SK-N-SH treated with all-trans-retinoic acid at 6 μM for 48 hours (cell line): ENCODE data around the gene ESCO1.

Experiments used
- ARNTL ChIP-seq: fragments of 450-650 bp; formaldehyde crosslinking; IDR thresholded peaks from 2 replicates; pipeline ENCODE4 v1.5.0; 2020; ENCODE audit warnings: low read depth, mild to moderate bottlenecking, moderate library complexity, borderline replicate concordance
- CSDC2 ChIP-seq: fragments of 250-450 bp; sonication (Bioruptor Pico); IDR thresholded peaks from 2 replicates; pipeline ENCODE4 v1.5.0; 2020; ENCODE audit warnings: mild to moderate bottlenecking, moderate library complexity
- GLIS3 ChIP-seq: fragments of 250-450 bp; sonication (Bioruptor Pico); IDR thresholded peaks from 2 replicates; pipeline ENCODE4 v1.5.0; 2020; ENCODE audit warnings: mild to moderate bottlenecking, moderate library complexity
- ISL1 ChIP-seq: fragments of 250-450 bp; sonication (Bioruptor Pico); IDR thresholded peaks from 2 replicates; pipeline ENCODE4 v2.1.2; 2022; ENCODE audit warnings: mild to moderate bottlenecking, moderate library complexity
- PPARA ChIP-seq: fragments of 250-450 bp; sonication (Bioruptor Pico); IDR thresholded peaks from 2 replicates; pipeline ENCODE4 v1.5.0; 2020; ENCODE audit warnings: mild to moderate bottlenecking, borderline replicate concordance
- RARB ChIP-seq: fragments of 250-450 bp; sonication (Bioruptor Pico); IDR thresholded peaks from 2 replicates; pipeline ENCODE4 v1.8.0; 2021; ENCODE audit warnings: mild to moderate bottlenecking, moderate library complexity
- SNAI2 ChIP-seq: fragments of 250-450 bp; sonication (Bioruptor Pico); IDR thresholded peaks from 2 replicates; pipeline ENCODE4 v1.5.0; 2020; ENCODE audit warnings: mild to moderate bottlenecking, moderate library complexity
- TCF4 ChIP-seq: fragments of 250-450 bp; sonication (Bioruptor Pico); IDR thresholded peaks from 2 replicates; pipeline ENCODE4 v1.8.0; 2021; ENCODE audit warnings: mild to moderate bottlenecking, moderate library complexity, borderline replicate concordance
- ZFP3 ChIP-seq: fragments of 250-450 bp; sonication (Bioruptor Pico); IDR thresholded peaks from 2 replicates; pipeline ENCODE4 v1.5.0; 2020; ENCODE audit warnings: mild to moderate bottlenecking, moderate library complexity
- ZFP30 ChIP-seq: fragments of 450-650 bp; formaldehyde crosslinking; IDR thresholded peaks from 2 replicates; pipeline ENCODE4 v1.5.0; 2022; ENCODE audit warnings: mild to moderate bottlenecking, moderate library complexity
- TF ChIP-seq, protein P1 (sequence below): fragments of 250-450 bp; sonication (Bioruptor Pico); IDR thresholded peaks from 2 replicates; pipeline ENCODE4 v1.8.0; 2020; ENCODE audit warnings: mild to moderate bottlenecking, moderate library complexity, borderline replicate concordance
- TF ChIP-seq, protein P2 (sequence below): fragments of 250-450 bp; sonication (Bioruptor Pico); IDR thresholded peaks from 2 replicates; pipeline ENCODE4 v1.5.1; 2021; ENCODE audit warnings: mild to moderate bottlenecking, moderate library complexity
- TF ChIP-seq, protein P3 (sequence below): fragments of 250-450 bp; sonication (Bioruptor Pico); IDR thresholded peaks from 2 replicates; pipeline ENCODE4 v1.5.0; 2020; ENCODE audit warnings: mild to moderate bottlenecking, moderate library complexity
- TF ChIP-seq, protein P4 (sequence below): fragments of 250-450 bp; sonication (Bioruptor Pico); IDR thresholded peaks from 2 replicates; pipeline ENCODE4 v1.5.1; 2020; ENCODE audit warnings: low read depth, mild to moderate bottlenecking, moderate library complexity

DNA sequence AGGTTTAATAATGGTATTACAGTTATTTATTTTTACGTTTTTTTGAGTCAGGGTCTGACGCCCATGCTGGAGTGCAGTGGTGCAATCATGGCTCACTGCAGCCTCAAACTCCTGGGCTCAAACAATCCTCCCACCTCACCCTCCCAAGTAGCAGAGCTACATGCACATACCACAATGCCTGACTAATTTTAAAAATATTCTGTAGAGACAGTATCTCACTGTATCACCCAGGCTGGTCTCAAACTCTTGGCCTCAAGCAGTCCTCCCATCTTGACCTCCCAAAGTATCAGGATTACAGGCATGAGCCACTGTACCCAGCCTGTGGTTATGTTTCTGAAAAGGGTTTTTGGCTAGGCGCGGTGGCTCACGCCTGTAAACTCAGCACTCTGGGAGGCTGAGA is 120.8 kb downstream of the ESCO1 start:
- TF ChIP-seq ZFP30 (CRISPR knock-in tag), result no peak
- no peak for TF ChIP-seq RARB (CRISPR knock-in tag)
- TF ChIP-seq, protein P1, sequence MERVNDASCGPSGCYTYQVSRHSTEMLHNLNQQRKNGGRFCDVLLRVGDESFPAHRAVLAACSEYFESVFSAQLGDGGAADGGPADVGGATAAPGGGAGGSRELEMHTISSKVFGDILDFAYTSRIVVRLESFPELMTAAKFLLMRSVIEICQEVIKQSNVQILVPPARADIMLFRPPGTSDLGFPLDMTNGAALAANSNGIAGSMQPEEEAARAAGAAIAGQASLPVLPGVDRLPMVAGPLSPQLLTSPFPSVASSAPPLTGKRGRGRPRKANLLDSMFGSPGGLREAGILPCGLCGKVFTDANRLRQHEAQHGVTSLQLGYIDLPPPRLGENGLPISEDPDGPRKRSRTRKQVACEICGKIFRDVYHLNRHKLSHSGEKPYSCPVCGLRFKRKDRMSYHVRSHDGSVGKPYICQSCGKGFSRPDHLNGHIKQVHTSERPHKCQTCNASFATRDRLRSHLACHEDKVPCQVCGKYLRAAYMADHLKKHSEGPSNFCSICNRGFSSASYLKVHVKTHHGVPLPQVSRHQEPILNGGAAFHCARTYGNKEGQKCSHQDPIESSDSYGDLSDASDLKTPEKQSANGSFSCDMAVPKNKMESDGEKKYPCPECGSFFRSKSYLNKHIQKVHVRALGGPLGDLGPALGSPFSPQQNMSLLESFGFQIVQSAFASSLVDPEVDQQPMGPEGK, result no peak
- TF ChIP-seq GLIS3 (CRISPR knock-in tag), result no peak
- TF ChIP-seq ZFP3 (CRISPR knock-in tag), result no peak
- TF ChIP-seq SNAI2 (CRISPR knock-in tag), result no peak
- TF ChIP-seq, protein P2, sequence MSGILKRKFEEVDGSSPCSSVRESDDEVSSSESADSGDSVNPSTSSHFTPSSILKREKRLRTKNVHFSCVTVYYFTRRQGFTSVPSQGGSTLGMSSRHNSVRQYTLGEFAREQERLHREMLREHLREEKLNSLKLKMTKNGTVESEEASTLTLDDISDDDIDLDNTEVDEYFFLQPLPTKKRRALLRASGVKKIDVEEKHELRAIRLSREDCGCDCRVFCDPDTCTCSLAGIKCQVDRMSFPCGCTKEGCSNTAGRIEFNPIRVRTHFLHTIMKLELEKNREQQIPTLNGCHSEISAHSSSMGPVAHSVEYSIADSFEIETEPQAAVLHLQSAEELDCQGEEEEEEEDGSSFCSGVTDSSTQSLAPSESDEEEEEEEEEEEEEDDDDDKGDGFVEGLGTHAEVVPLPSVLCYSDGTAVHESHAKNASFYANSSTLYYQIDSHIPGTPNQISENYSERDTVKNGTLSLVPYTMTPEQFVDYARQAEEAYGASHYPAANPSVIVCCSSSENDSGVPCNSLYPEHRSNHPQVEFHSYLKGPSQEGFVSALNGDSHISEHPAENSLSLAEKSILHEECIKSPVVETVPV, result no peak
- TF ChIP-seq TCF4 (CRISPR knock-in tag), result no peak
- TF ChIP-seq, protein P3, sequence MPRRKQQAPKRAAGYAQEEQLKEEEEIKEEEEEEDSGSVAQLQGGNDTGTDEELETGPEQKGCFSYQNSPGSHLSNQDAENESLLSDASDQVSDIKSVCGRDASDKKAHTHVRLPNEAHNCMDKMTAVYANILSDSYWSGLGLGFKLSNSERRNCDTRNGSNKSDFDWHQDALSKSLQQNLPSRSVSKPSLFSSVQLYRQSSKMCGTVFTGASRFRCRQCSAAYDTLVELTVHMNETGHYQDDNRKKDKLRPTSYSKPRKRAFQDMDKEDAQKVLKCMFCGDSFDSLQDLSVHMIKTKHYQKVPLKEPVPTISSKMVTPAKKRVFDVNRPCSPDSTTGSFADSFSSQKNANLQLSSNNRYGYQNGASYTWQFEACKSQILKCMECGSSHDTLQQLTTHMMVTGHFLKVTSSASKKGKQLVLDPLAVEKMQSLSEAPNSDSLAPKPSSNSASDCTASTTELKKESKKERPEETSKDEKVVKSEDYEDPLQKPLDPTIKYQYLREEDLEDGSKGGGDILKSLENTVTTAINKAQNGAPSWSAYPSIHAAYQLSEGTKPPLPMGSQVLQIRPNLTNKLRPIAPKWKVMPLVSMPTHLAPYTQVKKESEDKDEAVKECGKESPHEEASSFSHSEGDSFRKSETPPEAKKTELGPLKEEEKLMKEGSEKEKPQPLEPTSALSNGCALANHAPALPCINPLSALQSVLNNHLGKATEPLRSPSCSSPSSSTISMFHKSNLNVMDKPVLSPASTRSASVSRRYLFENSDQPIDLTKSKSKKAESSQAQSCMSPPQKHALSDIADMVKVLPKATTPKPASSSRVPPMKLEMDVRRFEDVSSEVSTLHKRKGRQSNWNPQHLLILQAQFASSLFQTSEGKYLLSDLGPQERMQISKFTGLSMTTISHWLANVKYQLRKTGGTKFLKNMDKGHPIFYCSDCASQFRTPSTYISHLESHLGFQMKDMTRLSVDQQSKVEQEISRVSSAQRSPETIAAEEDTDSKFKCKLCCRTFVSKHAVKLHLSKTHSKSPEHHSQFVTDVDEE (CRISPR knock-in tag), result no peak
- TF ChIP-seq, protein P4, sequence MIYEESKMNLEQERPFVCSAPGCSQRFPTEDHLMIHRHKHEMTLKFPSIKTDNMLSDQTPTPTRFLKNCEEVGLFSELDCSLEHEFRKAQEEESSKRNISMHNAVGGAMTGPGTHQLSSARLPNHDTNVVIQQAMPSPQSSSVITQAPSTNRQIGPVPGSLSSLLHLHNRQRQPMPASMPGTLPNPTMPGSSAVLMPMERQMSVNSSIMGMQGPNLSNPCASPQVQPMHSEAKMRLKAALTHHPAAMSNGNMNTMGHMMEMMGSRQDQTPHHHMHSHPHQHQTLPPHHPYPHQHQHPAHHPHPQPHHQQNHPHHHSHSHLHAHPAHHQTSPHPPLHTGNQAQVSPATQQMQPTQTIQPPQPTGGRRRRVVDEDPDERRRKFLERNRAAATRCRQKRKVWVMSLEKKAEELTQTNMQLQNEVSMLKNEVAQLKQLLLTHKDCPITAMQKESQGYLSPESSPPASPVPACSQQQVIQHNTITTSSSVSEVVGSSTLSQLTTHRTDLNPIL (CRISPR knock-in tag), result no peak
- no peak for TF ChIP-seq CSDC2
- no peak for TF ChIP-seq ARNTL
- TF ChIP-seq ISL1 (CRISPR knock-in tag), result no peak
- TF ChIP-seq PPARA (CRISPR knock-in tag), result no peak
